Measurements from ENCODE around the gene COQ8A.

GRCh38 chr1:226981838-226982237 lies 41.7 kb downstream of the COQ8A start:
- no peak for TF ChIP-seq POLR2A (IDR thresholded peaks at IDR 0.05)
- no peak for TF ChIP-seq CTCF (IDR thresholded peaks at IDR 0.05)
